HG03342 (cell line): ENCODE data around the gene CACNB4.
"Not testable (repeated sequence)": the region's sequence is repeated elsewhere in the genome, so short reads cannot be mapped to it uniquely, and the experiment has no call there.

Experiments
- ATAC-seq: cut with Tn5 transposase; IDR thresholded peaks from one replicate; pipeline ENCODE4 v1.9.1; 2021; ENCODE audit warnings: mild to moderate bottlenecking, moderate library complexity; ENCODE audit not compliant: unreplicated experiment

Gene CACNB4

DNA sequence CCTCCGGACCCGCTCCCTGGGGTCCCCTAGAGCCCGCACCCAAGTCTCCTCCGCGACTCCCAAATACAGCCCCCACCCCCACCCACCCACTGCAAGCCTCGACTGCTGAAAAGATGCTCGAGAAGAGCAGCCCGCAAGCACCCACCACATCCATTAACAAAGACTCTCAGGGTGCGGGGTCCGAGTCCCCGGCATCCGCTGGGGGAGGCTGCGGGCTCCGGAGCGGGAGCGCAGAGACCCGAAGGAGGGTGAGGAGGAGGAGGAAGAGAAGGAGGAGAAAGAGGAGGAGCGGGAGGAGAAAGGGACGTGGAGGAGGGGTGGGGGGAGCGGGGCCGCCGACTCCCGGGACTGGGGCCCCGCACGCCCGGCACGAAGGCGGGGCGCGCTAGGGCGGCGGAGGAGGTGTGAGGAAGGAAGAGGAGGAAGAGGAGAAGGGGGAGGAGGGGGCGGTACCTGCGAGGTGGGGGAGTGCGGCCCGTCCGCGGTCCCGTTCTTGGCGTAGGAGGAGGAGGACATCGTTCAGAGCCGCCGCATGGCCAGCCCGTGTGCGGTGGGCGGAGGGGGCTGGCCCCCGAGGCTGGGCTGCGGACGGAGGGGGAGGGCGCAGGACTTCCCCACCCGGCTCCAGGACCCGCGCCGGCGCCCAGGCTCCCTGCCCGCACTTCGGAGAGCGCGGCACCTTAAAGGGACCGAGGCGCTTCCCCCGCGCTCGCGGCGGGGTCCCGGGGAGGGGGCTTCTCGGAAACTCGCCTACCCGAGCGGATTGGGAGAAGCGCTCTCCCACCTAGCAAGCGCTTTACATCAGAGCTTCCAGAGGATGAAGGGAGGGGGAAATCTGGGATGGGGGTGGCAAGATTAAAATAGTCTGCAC is at the start of gene CACNB4:
Gene CACNB4, minus strand, starts transcription at position 549 of the 871 bp plus-strand sequence.
- ATAC-seq = peak; percentile 5

DNA sequence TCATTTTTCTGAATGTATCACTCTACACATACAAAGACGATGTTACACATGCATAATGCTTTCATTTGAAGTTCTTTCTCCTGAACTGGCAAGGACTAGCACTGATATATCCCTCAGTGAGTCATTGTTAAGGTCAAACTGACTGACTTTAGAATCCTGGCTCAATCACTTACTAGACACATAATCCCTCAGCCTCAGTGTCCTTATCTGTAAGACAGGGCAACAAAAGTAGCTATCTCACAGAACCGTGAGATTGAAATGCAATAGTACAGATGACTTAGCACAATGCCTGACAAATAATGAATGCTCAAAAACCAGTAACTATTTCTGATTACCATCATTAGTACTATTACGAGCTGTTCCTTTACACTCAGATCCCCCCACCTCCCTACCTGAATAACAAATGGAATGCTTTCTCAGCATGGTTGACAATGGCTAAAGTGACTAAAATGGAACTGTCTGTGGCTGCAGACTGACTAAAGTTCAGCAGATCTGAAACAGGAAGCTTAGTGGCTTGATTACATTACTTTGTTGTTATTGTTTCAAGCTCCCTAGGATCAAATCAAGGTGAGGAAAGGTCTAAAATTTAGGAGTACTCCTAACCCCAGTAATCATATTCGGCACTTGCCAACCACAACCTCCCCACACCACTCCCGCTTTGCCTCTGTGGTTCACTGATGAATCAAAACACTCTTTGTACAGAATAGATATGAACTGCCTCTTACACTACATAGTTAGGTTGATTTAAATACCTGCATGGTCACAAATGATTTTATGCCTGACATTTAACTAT is 35.8 kb upstream of the CACNB4 start:
- ATAC-seq = peak; percentile 65

DNA sequence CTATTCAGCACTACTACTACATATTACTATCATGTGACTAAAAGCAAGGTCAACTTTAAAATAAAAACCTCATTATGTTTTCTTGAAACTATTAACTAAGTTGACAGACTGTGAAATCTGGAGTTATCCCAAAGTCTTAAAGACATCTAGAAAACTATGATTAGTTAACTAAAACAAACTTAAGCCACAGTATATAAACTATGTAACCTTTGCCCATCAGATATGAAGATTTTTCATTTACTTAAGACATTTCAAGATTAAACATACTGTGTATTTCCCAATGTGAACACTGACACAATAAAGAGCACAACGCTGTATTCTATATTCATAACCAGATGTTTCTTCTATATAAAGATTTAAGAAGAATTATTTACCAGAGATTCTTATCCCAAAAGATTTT is 33.5 kb upstream of the CACNB4 start:
- no peak for ATAC-seq

DNA sequence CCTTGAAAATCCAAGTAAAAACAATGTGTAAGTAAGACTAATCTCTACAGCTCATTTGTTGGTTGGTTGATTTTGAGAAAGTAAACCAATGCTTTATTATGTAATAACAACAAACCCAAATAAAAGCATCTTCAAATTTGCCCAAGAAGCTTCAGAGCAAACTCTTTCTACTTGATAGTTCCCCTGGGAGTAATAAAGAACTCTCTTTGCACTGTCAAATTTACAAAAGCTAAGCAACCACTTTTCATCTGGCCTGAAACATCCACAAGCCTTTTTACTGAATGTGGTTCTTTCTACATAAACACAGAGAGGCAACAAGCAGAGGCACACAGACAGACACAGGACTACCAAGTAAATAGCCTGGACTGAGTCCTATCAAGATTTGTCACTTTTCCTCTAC is 28.8 kb upstream of the CACNB4 start:
- no peak for ATAC-seq

DNA sequence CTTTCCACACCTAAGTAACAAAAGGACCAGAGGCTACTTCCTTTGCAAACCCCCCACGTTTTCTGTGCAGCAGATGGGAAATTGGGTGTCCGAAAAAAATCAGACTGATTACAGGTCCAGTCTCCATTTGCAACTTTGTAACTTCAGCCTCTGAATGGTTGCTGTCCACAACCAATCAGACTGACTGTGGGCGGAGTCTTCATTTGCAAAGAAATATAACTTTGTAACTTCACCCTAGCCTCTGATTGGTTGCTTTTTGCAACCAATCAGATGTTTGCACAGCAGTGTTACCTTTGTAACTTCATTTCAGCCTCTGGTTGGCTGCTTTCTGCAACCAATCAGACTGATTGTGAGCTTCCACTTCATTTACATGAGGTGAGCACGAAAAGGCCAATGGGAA is 27.8 kb upstream of the CACNB4 start:
- no peak for ATAC-seq

DNA sequence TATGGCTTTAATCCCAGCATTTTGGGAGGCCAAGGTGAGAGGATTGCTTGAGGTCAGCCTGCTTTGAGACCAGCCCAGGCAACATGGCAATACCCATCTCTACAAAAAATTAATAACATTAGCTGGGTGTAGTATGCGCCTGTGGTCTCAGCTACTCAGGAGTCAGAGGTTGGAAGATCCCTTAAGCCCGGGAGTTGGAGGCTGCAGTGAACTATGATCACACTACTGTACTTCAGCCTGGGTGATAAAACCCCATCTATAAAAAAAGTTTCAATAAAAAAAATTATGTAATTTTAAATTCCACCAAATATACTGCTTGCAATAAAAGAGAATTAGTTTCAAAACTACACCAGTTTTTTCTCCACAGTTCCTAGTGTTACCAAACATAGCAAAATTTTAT is 23.3 kb upstream of the CACNB4 start:
- no peak for ATAC-seq

DNA sequence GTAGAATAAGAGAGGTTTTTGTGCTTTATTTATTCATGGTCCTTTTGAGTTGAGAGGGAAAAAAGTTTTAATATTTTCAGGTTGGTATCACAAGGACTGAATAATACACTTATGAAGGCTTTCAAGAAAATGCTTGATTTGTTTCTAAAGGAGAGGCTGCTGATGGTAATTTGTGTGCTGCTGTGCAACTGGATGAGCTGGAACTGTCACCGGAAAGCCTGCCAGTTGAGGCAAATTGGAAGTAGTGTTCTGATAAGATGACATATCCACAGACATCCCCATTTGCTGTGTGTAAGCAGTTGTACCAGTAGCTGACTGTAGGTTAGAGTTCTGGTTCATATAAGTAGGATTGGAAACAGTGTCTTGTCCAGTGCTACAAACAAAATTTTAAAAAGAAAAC is 21.6 kb upstream of the CACNB4 start:
- ATAC-seq = no peak

DNA sequence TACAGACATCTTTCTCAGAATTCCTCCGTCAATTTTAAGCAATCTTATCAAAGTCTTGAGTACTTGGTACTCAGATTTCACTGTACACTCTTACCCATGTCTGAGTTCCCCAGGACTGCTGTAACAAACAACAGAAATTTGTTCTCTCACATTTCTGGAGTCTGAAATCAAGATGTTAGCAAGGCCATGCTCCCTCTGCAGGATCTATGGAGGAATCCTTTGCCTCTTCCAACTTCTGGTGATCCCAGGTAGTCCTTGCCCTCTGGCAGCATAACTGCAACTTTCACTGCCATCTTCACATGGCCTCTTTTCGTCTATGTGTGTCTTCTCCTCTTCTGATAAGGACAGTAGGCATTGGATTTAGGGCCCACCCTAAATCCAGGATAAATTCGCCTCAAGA is 17.1 kb upstream of the CACNB4 start:
- ATAC-seq = no peak

DNA sequence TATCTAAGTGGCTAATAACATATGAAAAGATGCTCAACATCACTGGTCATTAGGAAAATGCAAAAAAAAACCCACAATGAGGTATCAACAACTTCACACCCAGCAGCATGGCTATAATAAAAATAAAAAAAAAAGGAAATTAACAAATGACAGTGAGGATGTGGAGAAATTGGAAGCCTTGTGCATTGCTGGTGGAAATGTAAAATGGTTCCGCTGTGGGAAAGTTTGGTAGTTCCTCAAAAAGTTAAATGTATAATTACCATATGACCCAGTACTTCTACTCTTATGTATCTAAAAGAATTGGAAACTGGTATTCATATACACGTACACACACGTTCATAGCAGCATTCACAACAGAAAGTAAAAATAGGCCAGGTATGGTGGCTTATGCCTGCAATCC is 15.5 kb upstream of the CACNB4 start:
- ATAC-seq = no peak

DNA sequence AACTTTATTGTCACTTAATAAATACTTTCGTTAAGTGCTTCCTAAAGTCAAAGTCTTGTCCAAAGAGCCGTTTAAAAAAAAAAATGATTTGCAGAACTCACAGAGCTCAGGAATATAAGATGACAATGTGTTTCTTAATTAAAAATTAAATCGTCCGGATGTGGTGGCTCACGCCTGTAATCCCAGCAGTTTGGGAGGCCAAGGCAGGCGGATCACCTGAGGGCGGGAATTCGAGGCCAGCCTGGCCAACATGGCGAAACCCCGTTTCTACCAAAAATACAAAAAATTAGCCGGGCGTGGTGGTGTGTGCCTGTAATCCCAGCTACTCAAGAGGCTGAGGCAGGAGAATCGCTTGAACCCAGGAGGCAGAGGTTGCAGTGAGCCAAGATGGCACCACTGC is 8.3 kb upstream of the CACNB4 start:
- ATAC-seq = not testable (repeated sequence)

DNA sequence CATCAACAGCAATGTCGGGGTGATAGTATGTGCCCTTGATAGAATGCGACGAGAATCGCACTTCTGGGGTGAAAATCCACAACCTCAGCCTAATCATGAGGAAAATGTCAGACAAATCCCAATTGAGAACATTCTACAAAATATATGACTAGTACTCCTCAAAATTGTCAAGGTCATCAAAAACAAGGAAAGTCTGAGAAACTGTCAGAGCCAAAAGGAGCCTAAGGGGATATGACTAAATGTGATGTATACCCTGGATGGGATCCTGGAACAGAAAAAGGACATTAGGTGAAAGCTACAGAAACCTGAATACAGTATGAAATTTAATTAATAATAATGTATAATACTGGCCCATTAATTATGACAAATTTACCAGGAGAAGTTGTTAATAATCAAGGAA is 7.6 kb upstream of the CACNB4 start:
- no peak for ATAC-seq

DNA sequence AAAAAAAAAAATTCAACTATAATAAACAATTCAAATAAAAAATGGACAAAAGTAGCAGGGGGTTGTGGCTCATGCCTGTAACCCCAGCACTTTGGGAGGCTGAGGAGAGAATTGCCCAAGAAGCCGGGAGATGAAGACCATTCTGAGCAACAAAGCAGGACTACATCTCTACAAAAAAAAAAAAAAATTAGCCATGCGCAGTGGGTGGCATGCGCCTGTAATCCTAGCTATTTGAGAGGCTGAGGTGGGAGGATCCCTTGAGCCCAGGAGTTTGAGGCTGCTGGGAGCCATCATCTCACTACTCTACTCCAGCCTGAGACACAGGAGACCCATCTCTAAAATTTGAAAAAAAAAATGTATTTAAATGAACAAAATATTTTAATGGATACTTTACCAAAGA is 4.4 kb upstream of the CACNB4 start:
- ATAC-seq = no peak

DNA sequence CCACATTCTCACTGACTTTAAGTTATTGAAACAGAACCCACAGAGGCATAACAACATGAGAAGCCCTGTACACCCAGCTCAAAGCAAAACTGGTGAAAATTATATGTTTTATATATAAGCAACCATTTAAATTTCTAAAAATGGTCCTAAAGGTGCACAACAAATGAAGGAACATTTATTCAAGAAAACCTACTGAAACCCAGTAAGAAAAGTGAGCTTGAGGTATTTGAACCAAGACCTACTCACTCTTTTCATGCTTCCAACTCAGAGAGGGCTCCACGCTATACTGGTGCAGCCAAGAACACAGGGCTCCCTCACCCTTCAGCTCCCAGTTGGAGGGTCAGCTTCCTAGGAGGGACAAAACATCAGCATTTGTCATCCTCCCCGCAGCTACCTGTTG is 2.1 kb upstream of the CACNB4 start:
- ATAC-seq = no peak

DNA sequence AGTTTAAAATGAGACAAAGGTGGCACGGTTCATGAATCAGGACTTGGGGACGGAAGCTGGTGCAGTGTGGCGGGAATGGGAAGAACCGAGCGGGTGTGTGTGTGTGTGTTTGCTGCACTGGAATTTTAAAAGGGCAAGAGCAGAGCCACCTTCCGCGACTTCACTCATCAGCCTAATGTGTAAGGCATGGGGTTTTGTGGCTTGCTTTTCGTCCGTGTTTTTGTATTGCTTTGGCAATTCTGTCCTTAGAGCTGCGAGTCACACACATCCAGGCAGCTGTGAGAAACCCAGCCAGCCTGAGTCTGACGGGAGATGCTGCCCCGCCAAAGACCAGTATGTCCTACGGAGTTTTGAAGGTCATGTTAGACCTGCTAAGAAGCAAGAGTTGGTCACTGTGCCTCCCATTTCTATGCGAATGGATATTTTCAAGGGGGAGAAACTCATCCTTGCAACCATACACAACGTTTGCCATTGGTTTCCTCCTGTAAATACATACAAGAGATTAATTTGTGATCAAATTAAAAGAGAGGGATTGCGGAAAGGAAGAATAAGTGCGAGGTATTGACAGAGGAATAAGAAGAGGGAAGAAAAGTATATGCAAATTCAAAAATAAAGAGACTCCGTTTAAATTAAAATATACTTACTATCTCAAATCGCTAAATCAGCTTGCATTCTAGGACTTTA is 665 bp upstream of the CACNB4 start:
- no peak for ATAC-seq

DNA sequence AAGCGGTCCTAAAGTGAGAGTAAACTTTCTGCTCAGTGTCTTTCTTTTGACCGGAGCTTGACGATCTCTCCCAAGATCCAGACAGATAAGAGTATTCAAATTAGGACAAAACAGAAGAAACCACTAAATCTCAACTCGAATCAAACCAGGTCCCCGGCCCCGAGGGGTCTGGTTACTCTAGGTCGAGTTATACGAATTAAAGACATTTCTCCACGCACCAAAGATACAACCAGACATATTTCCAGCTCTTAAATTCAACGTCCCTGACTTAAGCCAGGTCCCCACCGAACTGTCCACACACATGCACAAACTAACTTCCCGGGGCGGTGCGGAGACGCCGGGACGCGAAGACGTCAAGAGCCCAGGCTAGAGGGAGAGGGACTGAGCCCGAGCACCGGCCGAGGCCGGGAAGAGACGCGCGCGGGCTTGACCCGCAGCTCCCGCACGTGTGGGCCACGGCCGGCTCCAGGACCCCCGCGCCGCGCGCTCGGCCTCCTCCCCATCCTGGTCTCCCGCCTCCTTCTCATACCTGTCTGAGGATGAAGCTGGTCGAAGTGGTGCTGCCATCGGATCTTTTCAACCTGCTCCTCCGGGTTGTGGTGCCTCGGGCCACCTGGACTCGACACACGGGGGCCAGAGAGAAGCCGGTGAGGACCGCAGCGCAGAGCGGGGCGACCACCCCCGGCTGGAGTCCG is 896 bp downstream of the CACNB4 start:
- peak; percentile 40 for ATAC-seq

DNA sequence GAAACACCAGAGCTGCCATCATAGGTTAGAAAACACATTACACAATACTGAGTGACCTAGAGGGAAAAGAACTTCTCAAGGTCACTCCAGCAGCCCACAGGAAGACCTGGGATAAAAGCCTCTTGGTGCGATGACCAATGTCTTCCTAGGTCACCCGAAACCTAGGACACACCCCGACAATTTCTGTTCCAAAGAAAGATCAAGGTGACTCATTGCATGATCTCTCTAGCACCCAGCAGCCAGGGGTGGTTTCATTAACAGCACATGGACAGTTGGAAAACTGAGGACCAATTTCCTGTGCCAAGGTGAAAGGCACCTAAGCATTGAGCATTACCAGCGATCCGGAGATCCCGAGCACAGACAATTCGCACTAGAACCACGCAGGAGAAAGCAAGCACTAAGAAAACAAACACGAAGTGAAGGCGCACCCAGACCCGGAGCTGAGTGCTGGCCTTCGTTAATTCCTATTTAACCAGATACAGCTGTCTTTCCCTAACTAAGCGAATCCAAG is 1.5 kb downstream of the CACNB4 start:
- no peak for ATAC-seq

DNA sequence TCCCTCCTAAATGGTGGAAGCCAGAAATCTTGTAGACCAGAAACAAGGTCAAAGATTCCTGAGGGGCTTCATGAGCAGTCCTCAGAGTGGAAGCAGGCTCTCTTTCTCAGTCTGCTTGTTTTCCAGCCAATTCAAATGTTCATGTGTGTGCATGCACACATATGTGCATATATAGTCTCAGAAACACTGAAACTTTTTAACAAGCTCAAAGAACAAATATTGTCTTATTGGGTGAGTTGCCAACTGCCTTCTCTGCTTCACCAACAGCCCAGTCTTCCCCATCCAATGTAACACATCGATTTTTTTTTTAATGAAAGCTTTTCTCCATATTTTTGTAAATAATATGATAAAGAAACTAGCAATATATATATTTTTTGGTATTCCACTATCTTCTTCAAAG is 3.7 kb downstream of the CACNB4 start:
- ATAC-seq = no peak

DNA sequence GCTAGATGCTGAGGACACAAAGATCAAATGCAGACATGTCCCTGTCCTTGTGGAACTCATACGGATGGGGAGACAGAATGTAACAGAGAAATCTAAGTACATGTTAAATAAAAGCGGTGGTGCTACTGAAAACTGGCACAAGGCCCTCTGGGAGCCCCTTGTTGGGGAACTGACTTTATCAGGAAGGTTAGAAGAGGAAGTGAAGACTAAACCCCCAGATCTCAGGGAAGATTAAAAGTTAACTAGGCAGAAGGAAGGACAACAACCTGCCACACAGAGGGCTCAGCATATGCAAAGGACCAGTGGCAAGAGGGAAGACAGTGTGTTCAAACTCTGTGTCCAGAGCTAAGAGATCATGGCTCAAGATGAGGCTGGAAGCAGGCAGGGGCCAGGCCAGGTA is 4.8 kb downstream of the CACNB4 start:
- ATAC-seq = no peak

DNA sequence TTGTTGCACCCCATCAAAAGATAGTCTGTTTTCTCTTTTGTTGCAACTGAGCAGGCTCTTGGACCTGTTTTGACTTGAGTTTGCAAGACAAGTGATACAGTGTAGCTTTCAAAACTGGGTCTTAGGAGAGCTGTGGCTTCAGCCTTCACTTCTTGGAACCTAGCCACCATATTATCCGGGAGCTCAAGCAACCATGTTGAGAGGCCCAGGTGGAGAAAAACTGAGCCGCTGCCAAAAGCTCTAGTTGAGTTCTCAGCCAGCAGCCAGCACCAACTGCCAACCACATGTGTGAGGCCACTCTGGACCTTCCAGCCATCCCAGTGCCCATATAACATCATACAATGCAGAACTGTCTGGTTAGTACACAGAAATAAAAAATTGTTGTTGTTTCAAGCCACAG is 5.4 kb downstream of the CACNB4 start:
- ATAC-seq = no peak

DNA sequence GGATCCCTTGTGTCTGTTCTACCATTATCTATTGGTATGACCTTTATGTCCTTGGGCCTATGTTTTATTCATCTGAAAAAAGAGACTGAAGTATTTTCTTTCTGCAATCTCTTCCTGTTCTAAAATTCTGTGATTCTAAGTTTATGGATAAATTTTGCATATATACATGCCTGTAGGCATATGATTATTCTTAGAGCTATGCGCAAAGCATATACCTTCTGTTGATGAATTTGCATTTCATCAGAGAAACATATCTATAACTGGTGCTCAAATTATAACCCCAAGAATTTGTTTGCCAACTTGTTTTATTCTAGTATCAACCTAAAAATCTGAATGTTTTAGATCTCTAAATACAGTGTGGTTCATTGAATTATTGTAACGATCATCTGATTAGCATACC is 6.7 kb downstream of the CACNB4 start:
- no peak for ATAC-seq

DNA sequence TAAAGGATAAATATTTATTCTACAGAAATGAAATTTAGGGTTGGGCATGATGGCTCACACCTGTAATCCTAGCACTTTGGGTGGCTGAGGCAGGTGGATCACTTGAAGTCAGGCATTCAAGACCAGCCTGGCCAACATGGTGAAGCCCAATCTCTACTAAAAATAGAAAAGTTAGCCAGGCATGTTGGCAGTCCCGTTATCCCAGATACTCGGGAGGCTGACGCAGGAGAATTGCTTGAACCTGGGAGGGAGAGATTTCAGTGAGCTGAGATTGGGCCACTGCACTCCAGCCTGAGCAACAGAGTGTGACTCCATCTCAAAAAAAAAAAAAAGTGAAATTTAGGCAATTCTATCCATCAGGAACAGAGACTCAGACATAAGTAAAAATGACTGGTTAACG is 8.1 kb downstream of the CACNB4 start:
- not testable (repeated sequence) for ATAC-seq
